Suprapubic skin (tissue), 4 donors: ENCODE data around the gene PKLR. TPM values are rescaled to one million over a fixed set of nuclear protein-coding genes. Genes with fewer than 3 reads are reported as not detected.
"Not testable (repeated sequence)": the region's sequence is repeated elsewhere in the genome, so short reads cannot be mapped to it uniquely, and the experiment has no call there.

Source experiments
- DNase-seq, 2 donors: peaks; one replicate each; pipeline ENCODE4 v3.0.0-alpha.2; 2019; ENCODE audit warnings: low spot score in 2 of 2
- H3K27ac ChIP-seq: fragments of 200-600 bp; sonication (generic); one replicate; pipeline ENCODE4 v1.5.1; 2019
- H3K27me3 ChIP-seq: fragments of 200-600 bp; sonication (generic); one replicate; pipeline ENCODE4 v1.5.1; 2019
- H3K36me3 ChIP-seq: fragments of 200-600 bp; sonication (generic); one replicate; pipeline ENCODE4 v1.5.1; 2019
- H3K4me1 ChIP-seq: fragments of 200-600 bp; sonication (generic); one replicate; pipeline ENCODE4 v1.5.1; 2019
- H3K4me3 ChIP-seq: fragments of 200-600 bp; sonication (generic); one replicate; pipeline ENCODE4 v1.5.1; 2019; ENCODE audit warnings: mild to moderate bottlenecking
- H3K9me3 ChIP-seq: fragments of 200-600 bp; sonication (generic); one replicate; pipeline ENCODE4 v1.5.1; 2019
- EP300 ChIP-seq: sonication (generic); formaldehyde crosslinking; IDR thresholded peaks from one replicate; pipeline ENCODE4 v1.6.1; 2017; ENCODE audit warnings: antibody characterized with exemption
- POLR2A ChIP-seq, 2 donors: fragments of 450-650 bp; IDR thresholded peaks; one replicate each; pipeline ENCODE4 v1.6.1; 2017; ENCODE audit warnings: antibody characterized with exemption in 2 of 2, mild to moderate bottlenecking in 2 of 2, moderate library complexity in 2 of 2
- POLR2AphosphoS5 ChIP-seq, 3 donors: sonication (generic); formaldehyde crosslinking; IDR thresholded peaks; one replicate each; pipeline ENCODE4 v1.6.1; 2017; ENCODE audit warnings: antibody characterized with exemption in 3 of 3
- WGBS: methylation state at CpG from one replicate; pipeline ENCODE4 v1.1.5; 2018; 5-methylcytosine and 5-hydroxymethylcytosine counted together
- total RNA-seq, 4 donors: library from RNA; depleted of rRNA; stranded (reverse); fragments of >200 nt; gene quantifications; one replicate each; pipeline ENCODE4 v1.1.0, GENCODE V29; 2016
- TF ChIP-seq, protein P1 (sequence below), 2 donors: fragments of 200-600 bp in 1 of 2; fragments of 450-650 bp in 1 of 2; sonication (generic) in 1 of 2; IDR thresholded peaks; one replicate each; pipeline ENCODE4 v1.5.1; 2016 to 2019; ENCODE audit warnings: antibody characterized with exemption in 2 of 2, mild to moderate bottlenecking in 1 of 2, moderate library complexity in 1 of 2

PKLR gene
- total RNA-seq, 4 donors from 2014 or later = 0.24 to 2.5 (median 2.1) TPM

DNA sequence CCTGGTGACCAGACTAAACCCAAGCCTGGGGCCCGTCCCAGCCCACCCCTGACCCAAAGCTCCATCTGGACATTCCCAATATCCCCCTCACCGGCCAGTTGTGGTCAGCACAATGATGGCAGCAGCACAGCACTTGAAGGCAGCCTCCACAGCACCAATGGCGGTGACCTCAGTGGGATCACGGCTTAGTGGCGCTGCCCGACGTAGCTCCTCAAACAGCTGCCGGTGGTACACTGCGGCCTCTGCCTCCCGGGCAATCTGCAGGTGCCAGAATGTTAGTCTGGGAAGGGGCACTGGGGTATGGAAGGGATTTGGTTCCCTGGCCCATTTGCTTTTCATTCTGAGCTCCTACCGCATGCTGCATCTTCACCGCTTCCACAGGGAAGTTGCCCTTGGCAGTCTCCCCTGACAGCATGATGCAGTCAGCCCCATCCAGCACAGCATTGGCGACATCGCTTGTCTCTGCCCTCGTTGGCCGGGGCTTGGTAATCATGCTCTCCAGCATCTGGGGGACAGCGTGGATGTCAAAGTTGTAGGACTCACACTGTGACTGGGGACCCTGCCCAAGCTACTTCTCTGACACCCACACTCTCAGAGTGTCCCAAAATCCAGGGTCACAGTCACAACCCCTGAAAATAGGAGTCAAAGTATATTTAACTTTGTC is 8.0 kb downstream of the PKLR start:
- Histone ChIP-seq H3K27ac (no peak overlapping the region), H3K4me1 (peaks cover 15% of the 10 kb centered on the region), H3K4me3 (no peak overlapping the region), H3K27me3 (peaks cover 24% of the 10 kb centered on the region), H3K9me3 (no peaks in the 10 kb centered on the region), H3K36me3 (peaks cover under 1% of the 10 kb centered on the region)
- DNase-seq = no peak
- no peak for TF ChIP-seq EP300
- WGBS = 86% methylated on average over 16 of the region's 17 CpGs

DNA sequence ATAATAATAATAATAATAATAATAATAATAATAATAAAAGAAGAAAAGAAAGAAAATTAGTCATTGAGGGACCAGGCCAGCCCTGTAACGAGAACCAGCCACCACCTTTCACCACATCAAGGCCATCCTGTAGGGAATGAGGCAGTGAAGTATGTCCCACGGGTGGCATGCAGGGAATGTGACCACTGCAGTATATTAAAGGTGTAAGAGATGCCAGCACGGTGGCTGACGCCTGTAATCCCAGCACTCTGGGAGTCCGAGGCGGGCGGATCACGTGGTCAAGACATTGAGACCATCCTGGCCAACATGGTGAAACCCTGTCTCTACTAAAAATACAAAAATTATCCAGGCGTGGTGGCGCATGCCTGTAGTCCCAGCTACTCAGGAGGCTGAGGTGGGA is 10.2 kb downstream of the PKLR start:
- not testable (repeated sequence) for H3K9me3 ChIP-seq, H3K4me3 ChIP-seq, DNase-seq, H3K27ac ChIP-seq, H3K36me3 ChIP-seq
- H3K4me1 ChIP-seq = peaks cover 15% of the 10 kb centered on the region
- 81% methylated on average over 10 of the region's 10 CpGs for WGBS
- peaks cover 22% of the 10 kb centered on the region for H3K27me3 ChIP-seq

- TF ChIP-seq POLR2A (IDR thresholded peaks at IDR 0.05) (no peak), EP300 (no peak), POLR2AphosphoS5 (IDR thresholded peaks at IDR 0.05) (no peak)
- TF ChIP-seq, protein P1, sequence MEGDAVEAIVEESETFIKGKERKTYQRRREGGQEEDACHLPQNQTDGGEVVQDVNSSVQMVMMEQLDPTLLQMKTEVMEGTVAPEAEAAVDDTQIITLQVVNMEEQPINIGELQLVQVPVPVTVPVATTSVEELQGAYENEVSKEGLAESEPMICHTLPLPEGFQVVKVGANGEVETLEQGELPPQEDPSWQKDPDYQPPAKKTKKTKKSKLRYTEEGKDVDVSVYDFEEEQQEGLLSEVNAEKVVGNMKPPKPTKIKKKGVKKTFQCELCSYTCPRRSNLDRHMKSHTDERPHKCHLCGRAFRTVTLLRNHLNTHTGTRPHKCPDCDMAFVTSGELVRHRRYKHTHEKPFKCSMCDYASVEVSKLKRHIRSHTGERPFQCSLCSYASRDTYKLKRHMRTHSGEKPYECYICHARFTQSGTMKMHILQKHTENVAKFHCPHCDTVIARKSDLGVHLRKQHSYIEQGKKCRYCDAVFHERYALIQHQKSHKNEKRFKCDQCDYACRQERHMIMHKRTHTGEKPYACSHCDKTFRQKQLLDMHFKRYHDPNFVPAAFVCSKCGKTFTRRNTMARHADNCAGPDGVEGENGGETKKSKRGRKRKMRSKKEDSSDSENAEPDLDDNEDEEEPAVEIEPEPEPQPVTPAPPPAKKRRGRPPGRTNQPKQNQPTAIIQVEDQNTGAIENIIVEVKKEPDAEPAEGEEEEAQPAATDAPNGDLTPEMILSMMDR (IDR thresholded peaks at IDR 0.05) = no peak
- no peaks in the 10 kb centered on the region for H3K9me3 ChIP-seq
- H3K27me3 ChIP-seq = no peaks in the 10 kb centered on the region
- no peak overlapping the region for H3K27ac ChIP-seq
- 91% methylated on average over 11 of the region's 21 CpGs for WGBS
- peaks cover 9% of the 10 kb centered on the region for H3K36me3 ChIP-seq
- H3K4me1 ChIP-seq = no peaks in the 10 kb centered on the region
- DNase-seq = no peak
- H3K4me3 ChIP-seq = no peak overlapping the region
Measured at GRCh38 chr1:155287987-155288543, 13.2 kb downstream of the PKLR start.

- Histone ChIP-seq H3K36me3 (peaks cover 9% of the 10 kb centered on the region), H3K4me1 (no peaks in the 10 kb centered on the region)
- WGBS = 93% methylated on average over 2 of the region's 2 CpGs
Measured at GRCh38 chr1:155286544-155286943, 14.7 kb downstream of the PKLR start.

GRCh38 chr1:155285631-155286044 is 15.6 kb downstream of the PKLR start:
- H3K27ac ChIP-seq = no peak overlapping the region
- H3K4me3 ChIP-seq = no peak overlapping the region
- 94% methylated on average over 8 of the region's 18 CpGs for WGBS
- H3K4me1 ChIP-seq = no peaks in the 10 kb centered on the region
- TF ChIP-seq, protein P1 (IDR thresholded peaks at IDR 0.05) = no peak
- TF ChIP-seq EP300 = no peak
- no peak for TF ChIP-seq POLR2A (IDR thresholded peaks at IDR 0.05)
- no peak for TF ChIP-seq POLR2AphosphoS5 (IDR thresholded peaks at IDR 0.05)
- no peaks in the 10 kb centered on the region for H3K9me3 ChIP-seq
- no peak for DNase-seq
- H3K36me3 ChIP-seq = peaks cover 9% of the 10 kb centered on the region
- no peaks in the 10 kb centered on the region for H3K27me3 ChIP-seq

More at GRCh38 chr1:155286544-155286943, 14.7 kb downstream of the PKLR start:
- no peaks in the 10 kb centered on the region for H3K27me3 ChIP-seq
- DNase-seq = no peak
- H3K27ac ChIP-seq = no peak overlapping the region
- no peaks in the 10 kb centered on the region for H3K9me3 ChIP-seq
- TF ChIP-seq POLR2AphosphoS5 (IDR thresholded peaks at IDR 0.05) (no peak), POLR2A (IDR thresholded peaks at IDR 0.05) (no peak), EP300 (no peak)
- TF ChIP-seq, protein P1 (IDR thresholded peaks at IDR 0.05) = no peak
- H3K4me3 ChIP-seq = no peak overlapping the region

DNA sequence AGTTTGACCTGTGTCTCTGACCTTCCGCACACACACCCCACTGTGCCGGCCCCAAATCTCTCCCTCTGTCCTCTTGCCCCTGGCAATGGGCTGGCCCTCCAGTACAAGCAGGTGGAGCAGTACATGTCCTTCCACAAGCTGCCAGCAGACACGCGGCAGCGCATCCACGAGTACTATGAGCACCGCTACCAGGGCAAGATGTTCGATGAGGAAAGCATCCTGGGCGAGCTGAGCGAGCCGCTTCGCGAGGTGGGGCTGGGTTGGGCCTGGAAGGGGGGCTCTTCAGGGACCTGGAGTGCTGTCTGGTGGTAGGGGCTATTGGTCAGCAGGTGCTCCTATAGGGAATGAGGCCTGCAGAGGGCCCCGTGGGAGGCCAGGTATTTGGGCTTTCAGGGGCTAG is 16.2 kb downstream of the PKLR start:
- Histone ChIP-seq H3K9me3 (no peaks in the 10 kb centered on the region), H3K36me3 (peaks cover 9% of the 10 kb centered on the region), H3K27ac (no peak overlapping the region), H3K27me3 (no peaks in the 10 kb centered on the region), H3K4me1 (no peaks in the 10 kb centered on the region), H3K4me3 (no peak overlapping the region)
- no peak for DNase-seq
- WGBS = 90% methylated on average over 14 of the region's 14 CpGs
- no peak for TF ChIP-seq EP300
- TF ChIP-seq, protein P1 (IDR thresholded peaks at IDR 0.05) = no peak
- no peak for TF ChIP-seq POLR2A (IDR thresholded peaks at IDR 0.05)
- TF ChIP-seq POLR2AphosphoS5 (IDR thresholded peaks at IDR 0.05) = no peak
